ENCODE measurements around the gene CPNE4. TPM values are rescaled to one million over a fixed set of nuclear protein-coding genes. Genes with fewer than 3 reads are reported as not detected.

Gene CPNE4
- total and polyA plus RNA-seq, 7 donors: 0.03 to 0.04 TPM; not detected in 5

DNA sequence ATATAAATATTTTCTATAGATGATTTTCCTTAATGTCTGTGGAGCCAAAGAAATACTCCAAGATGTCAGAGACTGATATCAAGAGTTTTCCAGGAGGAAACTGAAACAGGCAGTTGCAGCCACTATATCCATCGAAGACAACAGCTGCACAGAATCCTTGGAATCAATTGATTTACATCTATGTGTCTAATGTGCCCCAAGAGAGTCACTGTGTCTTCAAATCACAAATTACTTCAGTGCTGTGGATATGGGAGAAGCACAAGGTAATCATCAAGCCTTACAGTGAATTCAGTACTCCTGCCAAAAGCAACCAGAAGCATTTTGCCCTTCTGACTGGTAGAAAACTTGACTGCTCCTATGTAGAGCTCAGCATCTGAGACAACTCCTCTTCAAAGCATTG is 51.1 kb downstream of the CPNE4 start:
- H3K9me3 ChIP-seq: no peaks in the 10 kb centered on the region
- intact Hi-C loops (cut with DNase I): no loop called here
- no peaks in the 10 kb centered on the region for H3K4me1 ChIP-seq
- 10 to 17% (median 16%) methylated on average over 1 of the region's 1 CpG for WGBS, 3 donors
- H3K27ac ChIP-seq: no peak overlapping the region
- H3K36me3 ChIP-seq (ENCODE audit: insufficient read depth in 1 of 2, low read depth in 1 of 2): no peaks in the 10 kb centered on the region
- no peak overlapping the region for H3K4me3 ChIP-seq
- no peaks in the 10 kb centered on the region for H3K27me3 ChIP-seq (ENCODE audit: insufficient read depth in 3 of 3, low read length in 2 of 3)
- ATAC-seq (no peak), DNase-seq (no peak)
- TF ChIP-seq, protein P1, sequence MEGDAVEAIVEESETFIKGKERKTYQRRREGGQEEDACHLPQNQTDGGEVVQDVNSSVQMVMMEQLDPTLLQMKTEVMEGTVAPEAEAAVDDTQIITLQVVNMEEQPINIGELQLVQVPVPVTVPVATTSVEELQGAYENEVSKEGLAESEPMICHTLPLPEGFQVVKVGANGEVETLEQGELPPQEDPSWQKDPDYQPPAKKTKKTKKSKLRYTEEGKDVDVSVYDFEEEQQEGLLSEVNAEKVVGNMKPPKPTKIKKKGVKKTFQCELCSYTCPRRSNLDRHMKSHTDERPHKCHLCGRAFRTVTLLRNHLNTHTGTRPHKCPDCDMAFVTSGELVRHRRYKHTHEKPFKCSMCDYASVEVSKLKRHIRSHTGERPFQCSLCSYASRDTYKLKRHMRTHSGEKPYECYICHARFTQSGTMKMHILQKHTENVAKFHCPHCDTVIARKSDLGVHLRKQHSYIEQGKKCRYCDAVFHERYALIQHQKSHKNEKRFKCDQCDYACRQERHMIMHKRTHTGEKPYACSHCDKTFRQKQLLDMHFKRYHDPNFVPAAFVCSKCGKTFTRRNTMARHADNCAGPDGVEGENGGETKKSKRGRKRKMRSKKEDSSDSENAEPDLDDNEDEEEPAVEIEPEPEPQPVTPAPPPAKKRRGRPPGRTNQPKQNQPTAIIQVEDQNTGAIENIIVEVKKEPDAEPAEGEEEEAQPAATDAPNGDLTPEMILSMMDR (IDR thresholded peaks at IDR 0.05): no peak

DNA sequence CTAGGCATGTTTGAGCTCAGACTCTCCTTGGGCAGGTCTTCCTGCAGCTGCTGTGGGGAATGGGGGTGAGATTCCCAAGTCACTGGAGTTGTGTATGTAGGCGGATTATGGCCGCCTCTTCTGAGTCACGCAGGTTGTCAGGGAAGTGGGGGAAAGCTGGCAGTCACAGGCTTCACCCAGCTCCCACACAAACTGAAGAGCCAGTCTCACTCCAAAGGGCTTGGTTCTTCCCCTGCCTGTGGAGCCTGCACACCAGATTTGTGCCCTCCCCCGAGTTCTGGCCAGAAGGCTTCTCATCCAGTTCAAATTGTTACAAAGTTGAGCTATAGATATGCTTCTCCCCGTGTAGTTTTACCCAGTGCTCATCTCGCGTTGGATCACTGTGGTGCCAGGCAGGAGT is 53.5 kb downstream of the CPNE4 start:
- no peaks in the 10 kb centered on the region for H3K27me3 ChIP-seq (ENCODE audit: insufficient read depth in 3 of 3, low read length in 2 of 3)
- no peak overlapping the region for H3K27ac ChIP-seq
- no peaks in the 10 kb centered on the region for H3K4me1 ChIP-seq
- TF ChIP-seq, protein P1 (IDR thresholded peaks at IDR 0.05): no peak
- ATAC-seq (no peak), DNase-seq (no peak)
- no peaks in the 10 kb centered on the region for H3K9me3 ChIP-seq
- intact Hi-C loops (cut with DNase I): no loop called here
- no peaks in the 10 kb centered on the region for H3K36me3 ChIP-seq (ENCODE audit: insufficient read depth in 1 of 2, low read depth in 1 of 2)
- WGBS, 3 donors: 84 to 86% (median 86%) methylated on average over 6 to 7 of the region's 7 CpGs
- H3K4me3 ChIP-seq: no peak overlapping the region

DNA sequence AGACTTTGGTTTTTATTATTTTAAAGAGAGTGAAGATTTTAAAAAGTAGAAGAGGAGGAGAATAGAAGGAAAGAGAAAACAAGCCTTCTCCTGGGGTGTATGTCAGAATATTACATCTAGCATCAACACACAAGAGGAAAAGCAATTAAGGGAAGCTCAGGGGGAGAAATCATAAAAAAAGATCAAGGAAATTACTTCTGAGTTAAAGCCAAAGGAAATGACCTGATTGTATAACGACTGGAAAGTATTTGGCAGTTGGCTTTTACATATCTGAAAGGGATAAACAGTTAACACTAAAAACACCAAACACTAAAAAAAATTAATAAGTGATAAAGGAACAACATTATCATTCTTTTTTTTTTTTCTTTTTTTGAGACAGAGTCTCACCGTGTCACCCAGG is 58.4 kb downstream of the CPNE4 start:
- ATAC-seq: no peak
- 29 to 40% (median 29%) methylated on average over 2 of the region's 2 CpGs for WGBS, 3 donors
- intact Hi-C loops (cut with DNase I): no loop called here

DNA sequence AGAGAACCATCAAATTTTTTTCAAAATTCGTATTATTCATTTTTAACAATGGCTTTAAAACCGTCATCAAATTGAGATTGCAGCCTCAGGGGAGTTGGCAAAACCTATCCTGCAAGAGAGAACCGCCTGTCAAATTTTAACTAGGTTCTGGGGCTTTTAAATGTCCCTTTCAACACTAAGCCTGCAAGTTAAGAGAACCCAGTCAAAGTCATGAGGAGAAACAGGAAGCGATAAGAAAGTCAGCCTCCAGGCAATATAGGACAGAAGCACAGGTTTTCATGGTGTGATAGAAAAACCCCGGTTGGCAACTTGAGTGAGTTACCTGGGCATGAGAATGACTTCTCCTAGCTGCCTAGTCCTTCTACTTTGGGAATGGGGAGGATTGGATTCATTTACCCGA is 59.8 kb downstream of the CPNE4 start:
- H3K27ac ChIP-seq: no peak overlapping the region
- H3K9me3 ChIP-seq: no peaks in the 10 kb centered on the region
- intact Hi-C loops (cut with DNase I): no loop called here
- DNase-seq (no peak), ATAC-seq (no peak)
- H3K4me1 ChIP-seq: no peaks in the 10 kb centered on the region
- TF ChIP-seq, protein P1 (IDR thresholded peaks at IDR 0.05): no peak
- WGBS, 3 donors: 74 to 76% (median 74%) methylated on average over 6 of the region's 6 CpGs
- H3K4me3 ChIP-seq: no peak overlapping the region
- H3K36me3 ChIP-seq (ENCODE audit: insufficient read depth in 1 of 2, low read depth in 1 of 2): no peaks in the 10 kb centered on the region
- H3K27me3 ChIP-seq (ENCODE audit: insufficient read depth in 3 of 3, low read length in 2 of 3): no peaks in the 10 kb centered on the region

More for the DNA sequence above, 58.4 kb downstream of the CPNE4 start:
- H3K9me3 ChIP-seq: no peaks in the 10 kb centered on the region
- H3K27me3 ChIP-seq (ENCODE audit: insufficient read depth in 3 of 3, low read length in 2 of 3): no peaks in the 10 kb centered on the region
- H3K4me3 ChIP-seq: no peak overlapping the region
- TF ChIP-seq, protein P1 (IDR thresholded peaks at IDR 0.05): no peak
- no peak overlapping the region for H3K27ac ChIP-seq
- no peaks in the 10 kb centered on the region for H3K4me1 ChIP-seq
- H3K36me3 ChIP-seq (ENCODE audit: insufficient read depth in 1 of 2, low read depth in 1 of 2): no peaks in the 10 kb centered on the region
- DNase-seq: no peak

DNA sequence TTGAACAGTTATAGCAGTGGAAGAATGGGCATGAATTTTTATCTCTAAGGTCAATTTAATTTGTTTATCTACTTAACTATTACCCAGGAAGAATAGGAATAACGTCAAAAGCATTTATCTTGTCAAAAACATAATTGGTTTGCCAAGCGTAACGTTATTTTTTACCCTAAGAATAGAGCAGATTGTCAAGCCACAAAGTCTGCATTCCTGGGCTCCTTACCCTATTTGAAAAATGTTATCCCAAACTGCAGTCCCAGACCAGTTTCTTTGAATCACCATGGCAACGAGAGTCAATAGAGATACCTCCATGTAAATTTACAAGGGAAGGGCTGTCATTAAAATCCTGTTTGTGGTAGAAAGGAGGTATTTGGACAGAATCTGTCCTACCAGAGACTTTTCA is 61.1 kb downstream of the CPNE4 start:
- DNase-seq (no peak), ATAC-seq (no peak)
- TF ChIP-seq, protein P1 (IDR thresholded peaks at IDR 0.05): no peak
- no peaks in the 10 kb centered on the region for H3K27me3 ChIP-seq (ENCODE audit: insufficient read depth in 3 of 3, low read length in 2 of 3)
- H3K9me3 ChIP-seq: no peaks in the 10 kb centered on the region
- H3K4me3 ChIP-seq: no peak overlapping the region
- H3K27ac ChIP-seq: no peak overlapping the region
- H3K36me3 ChIP-seq (ENCODE audit: insufficient read depth in 1 of 2, low read depth in 1 of 2): no peaks in the 10 kb centered on the region
- H3K4me1 ChIP-seq: no peaks in the 10 kb centered on the region
- WGBS, 3 donors: 33 to 46% (median 41%) methylated on average over 4 of the region's 4 CpGs
- intact Hi-C loops (cut with DNase I): no loop called here
